ENCODE results near the gene TPRX1.
A peak's percentile ranks its signal among the peaks of the same experiment; 100 is the strongest.
"Not testable (repeated sequence)": the region's sequence is repeated elsewhere in the genome, so short reads cannot be mapped to it uniquely, and the experiment has no call there.

The TPRX1 gene

DNA sequence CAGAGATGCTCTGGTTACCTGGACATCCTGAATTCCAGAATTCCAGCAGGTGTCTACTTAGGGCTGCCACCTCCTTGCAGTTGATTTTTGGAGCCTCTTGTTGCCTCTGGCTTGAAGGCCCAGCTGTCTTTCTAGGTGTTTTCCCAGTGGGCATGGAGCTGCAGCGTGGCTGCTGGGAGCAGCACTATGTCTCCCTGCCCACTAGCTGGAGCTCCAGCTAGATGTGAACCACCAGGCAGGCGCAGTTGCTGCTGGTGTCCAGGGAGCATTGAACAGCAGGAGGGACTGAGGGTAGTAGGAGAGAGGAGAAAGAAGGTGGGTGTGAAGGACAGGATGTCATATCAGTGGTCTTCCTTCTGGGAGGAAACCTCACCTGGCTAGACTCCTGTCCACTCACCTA, 35.7 kb downstream of the TPRX1 start:
- in situ Hi-C loops (cut with MboI; ENCODE audit: low sequenced_read_pairs, unreplicated experiment), result no loop called here
- TF ChIP-seq, protein P1, sequence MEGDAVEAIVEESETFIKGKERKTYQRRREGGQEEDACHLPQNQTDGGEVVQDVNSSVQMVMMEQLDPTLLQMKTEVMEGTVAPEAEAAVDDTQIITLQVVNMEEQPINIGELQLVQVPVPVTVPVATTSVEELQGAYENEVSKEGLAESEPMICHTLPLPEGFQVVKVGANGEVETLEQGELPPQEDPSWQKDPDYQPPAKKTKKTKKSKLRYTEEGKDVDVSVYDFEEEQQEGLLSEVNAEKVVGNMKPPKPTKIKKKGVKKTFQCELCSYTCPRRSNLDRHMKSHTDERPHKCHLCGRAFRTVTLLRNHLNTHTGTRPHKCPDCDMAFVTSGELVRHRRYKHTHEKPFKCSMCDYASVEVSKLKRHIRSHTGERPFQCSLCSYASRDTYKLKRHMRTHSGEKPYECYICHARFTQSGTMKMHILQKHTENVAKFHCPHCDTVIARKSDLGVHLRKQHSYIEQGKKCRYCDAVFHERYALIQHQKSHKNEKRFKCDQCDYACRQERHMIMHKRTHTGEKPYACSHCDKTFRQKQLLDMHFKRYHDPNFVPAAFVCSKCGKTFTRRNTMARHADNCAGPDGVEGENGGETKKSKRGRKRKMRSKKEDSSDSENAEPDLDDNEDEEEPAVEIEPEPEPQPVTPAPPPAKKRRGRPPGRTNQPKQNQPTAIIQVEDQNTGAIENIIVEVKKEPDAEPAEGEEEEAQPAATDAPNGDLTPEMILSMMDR (IDR thresholded peaks at IDR 0.05; ENCODE audit: borderline replicate concordance, control extremely low read depth, extremely low read depth, insufficient read depth, missing control alignments), result no peak

DNA sequence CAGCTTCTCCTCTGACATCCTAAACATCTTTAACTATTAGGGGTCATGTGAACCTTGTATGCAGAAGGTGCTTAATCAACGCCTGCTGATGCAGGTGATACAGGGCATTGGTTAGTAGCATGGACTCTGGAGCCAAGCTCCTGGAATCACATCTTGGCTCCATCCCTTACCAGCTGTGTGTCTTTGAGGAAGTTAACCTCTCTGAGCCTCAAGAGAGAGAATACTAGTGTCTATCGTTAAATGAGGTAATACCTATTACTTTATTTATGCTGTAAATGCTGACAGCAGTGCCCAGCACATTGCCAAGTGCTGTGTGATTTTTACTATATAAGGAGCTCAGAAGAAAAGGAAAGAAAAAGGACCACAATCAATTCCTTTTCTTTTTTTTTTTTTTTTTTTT, 37.0 kb downstream of the TPRX1 start:
- in situ Hi-C loops (cut with MboI; ENCODE audit: low sequenced_read_pairs, unreplicated experiment), result no loop called here
- TF ChIP-seq, protein P1 (IDR thresholded peaks at IDR 0.05; ENCODE audit: borderline replicate concordance, control extremely low read depth, extremely low read depth, insufficient read depth, missing control alignments), result no peak
- DNase-seq (ENCODE audit: low spot score), result no peak

More for the DNA sequence above, 35.7 kb downstream of the TPRX1 start:
- no peak for DNase-seq (ENCODE audit: low spot score)

DNA sequence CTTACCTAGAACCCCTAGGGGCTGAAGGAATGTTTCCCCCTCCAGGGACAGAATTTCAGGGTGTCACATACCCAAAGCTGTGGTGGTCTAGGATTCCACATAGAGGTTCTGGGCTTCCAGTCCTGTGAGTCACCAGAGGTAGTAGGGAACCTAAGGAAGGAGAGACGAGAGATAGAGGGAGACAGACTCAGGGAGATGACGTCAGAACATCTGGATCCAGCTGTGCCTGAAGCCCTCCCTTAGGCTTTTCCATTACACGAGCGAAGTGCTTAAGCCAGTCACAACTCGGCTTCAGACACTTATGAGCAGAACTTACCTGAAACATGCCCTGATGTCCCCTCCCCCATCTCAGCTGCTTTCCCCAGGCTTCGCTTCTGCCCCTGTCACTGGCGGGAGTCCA, 37.7 kb downstream of the TPRX1 start:
- TF ChIP-seq, protein P1 (IDR thresholded peaks at IDR 0.05; ENCODE audit: borderline replicate concordance, control extremely low read depth, extremely low read depth, insufficient read depth, missing control alignments), result no peak
- in situ Hi-C loops (cut with MboI; ENCODE audit: low sequenced_read_pairs, unreplicated experiment), result no loop called here
- DNase-seq (ENCODE audit: low spot score), result no peak

DNA sequence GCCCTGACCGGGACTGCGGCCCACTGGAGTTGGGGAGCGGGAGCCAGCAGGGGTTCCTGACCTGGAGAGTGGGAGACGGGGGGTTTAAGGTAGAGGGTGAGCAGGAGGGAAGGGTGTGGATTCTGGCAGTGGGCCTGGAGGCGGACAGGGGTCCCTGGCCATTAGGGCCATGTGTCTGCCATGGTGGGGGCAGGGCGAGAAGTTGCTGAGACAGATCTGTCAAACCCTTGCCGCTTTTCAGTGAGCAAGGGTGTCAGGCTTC, 38.1 kb downstream of the TPRX1 start:
- TF ChIP-seq, protein P1 (IDR thresholded peaks at IDR 0.05; ENCODE audit: borderline replicate concordance, control extremely low read depth, extremely low read depth, insufficient read depth, missing control alignments), result no peak
- no peak for DNase-seq (ENCODE audit: low spot score)
- in situ Hi-C loops (cut with MboI; ENCODE audit: low sequenced_read_pairs, unreplicated experiment), result no loop called here

GRCh38 chr19:47765523-47766358, 38.6 kb downstream of the TPRX1 start:
- peak; percentile 79 for DNase-seq (ENCODE audit: low spot score)
- in situ Hi-C loops (cut with MboI; ENCODE audit: low sequenced_read_pairs, unreplicated experiment), result no loop called here
- TF ChIP-seq, protein P1 (IDR thresholded peaks at IDR 0.05; ENCODE audit: borderline replicate concordance, control extremely low read depth, extremely low read depth, insufficient read depth, missing control alignments), result peak; percentile 69

GRCh38 chr19:47764705-47765104, 39.6 kb downstream of the TPRX1 start:
- in situ Hi-C loops (cut with MboI; ENCODE audit: low sequenced_read_pairs, unreplicated experiment); DNase-seq (ENCODE audit: low spot score): not testable (repeated sequence)

DNA sequence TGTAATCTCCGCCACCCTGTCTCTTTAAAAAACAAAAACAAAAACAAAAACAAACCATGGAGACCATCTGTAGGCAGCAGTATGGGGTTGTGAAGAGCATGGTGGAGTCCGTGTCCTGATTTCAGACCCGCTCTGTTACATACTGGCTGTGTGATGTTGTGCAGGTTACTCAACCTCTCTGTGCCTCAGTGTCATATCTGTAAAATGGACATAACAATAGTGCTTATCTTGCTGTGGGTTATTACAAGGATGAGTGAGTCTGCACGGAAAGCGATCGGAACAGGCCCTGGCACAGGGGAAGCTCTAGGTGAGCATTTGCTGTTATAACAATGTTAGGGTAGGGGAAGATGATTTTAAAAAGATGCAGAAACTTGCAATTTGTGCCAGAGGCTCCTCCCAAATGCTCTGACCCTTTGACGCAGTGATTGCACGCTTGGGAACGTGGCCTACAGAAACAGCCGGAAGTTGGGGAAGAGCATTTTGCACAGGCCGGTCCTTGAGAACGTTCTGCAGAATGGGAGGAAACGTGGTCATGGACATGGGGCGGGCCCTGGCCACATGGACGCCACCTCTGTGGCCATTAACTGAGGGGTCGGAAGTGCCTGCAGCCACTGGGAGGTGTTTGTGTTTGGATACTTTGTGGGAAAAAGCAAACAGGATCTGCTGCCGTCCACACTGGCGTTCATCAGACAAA, 41.6 kb downstream of the TPRX1 start:
- TF ChIP-seq, protein P1 (IDR thresholded peaks at IDR 0.05; ENCODE audit: borderline replicate concordance, control extremely low read depth, extremely low read depth, insufficient read depth, missing control alignments), result no peak
- in situ Hi-C loops (cut with MboI; ENCODE audit: low sequenced_read_pairs, unreplicated experiment), result no loop called here
- no peak for DNase-seq (ENCODE audit: low spot score)
